LNCAP (cell line): ENCODE results near the gene CLNK.

Experiments used
- TF ChIP-seq, protein P1 (sequence below): fragments of 450-650 bp; IDR thresholded peaks from 2 replicates; pipeline ENCODE4 v1.5.1; 2017; ENCODE audit warnings: mild to moderate bottlenecking

The CLNK gene

DNA sequence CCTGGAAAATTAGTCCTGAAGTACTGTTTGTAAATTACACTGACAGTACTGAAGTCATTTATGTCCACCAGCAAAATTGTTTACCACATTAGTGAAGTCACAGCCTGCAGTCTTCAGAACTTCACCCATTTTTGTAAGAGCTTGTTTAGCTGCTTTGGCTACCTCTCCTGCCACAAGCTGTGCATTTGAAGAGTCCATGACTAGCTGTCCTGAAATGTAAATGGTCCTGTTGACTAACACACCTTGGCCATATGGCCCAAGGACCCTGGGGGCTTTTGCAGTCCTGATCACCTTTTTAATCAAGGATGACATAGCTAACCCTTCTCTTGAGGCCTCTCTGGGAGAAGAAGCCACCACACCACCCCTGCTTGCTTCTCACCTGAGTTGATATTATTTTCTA is 205.9 kb downstream of the CLNK start:
- TF ChIP-seq, protein P1, sequence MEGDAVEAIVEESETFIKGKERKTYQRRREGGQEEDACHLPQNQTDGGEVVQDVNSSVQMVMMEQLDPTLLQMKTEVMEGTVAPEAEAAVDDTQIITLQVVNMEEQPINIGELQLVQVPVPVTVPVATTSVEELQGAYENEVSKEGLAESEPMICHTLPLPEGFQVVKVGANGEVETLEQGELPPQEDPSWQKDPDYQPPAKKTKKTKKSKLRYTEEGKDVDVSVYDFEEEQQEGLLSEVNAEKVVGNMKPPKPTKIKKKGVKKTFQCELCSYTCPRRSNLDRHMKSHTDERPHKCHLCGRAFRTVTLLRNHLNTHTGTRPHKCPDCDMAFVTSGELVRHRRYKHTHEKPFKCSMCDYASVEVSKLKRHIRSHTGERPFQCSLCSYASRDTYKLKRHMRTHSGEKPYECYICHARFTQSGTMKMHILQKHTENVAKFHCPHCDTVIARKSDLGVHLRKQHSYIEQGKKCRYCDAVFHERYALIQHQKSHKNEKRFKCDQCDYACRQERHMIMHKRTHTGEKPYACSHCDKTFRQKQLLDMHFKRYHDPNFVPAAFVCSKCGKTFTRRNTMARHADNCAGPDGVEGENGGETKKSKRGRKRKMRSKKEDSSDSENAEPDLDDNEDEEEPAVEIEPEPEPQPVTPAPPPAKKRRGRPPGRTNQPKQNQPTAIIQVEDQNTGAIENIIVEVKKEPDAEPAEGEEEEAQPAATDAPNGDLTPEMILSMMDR, result no peak

DNA sequence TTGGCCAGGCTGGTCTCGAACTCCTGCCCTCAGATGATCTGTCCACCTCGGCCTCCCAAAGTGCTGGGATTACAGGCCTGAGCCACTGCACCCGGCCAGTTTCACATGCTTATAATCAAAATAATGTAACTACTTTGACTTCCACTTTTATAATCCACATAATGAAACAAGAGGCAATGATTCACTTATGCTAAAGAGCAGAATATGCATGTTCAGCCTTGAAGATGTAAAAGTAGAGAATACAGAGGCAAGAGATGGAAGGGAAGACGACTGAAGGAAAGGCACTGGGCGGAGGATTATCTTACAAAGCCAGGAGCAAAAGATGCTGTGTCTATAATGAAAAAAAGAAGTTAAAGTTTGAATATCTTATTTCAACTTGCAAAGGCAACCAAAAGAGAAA is 214.1 kb downstream of the CLNK start:
- TF ChIP-seq, protein P1, result no peak

DNA sequence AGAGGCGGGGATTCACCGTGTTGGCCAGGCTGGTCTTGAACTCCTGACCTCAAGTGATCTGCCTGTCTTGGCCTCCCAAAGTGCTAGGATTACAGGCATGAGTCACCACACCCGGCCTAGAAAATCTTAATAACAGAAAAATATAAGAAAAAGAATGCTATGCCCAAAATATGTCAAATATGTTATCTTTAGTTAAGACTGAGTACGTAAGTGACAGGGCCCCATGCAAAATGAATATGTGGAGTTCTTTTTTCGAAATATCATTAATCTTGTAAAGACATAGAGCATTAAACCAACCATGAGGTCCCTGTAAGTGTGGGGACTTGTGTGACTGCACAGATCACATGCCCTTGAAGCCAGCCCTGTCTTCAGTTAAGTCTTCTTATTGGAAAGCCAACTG is 218.4 kb downstream of the CLNK start:
- TF ChIP-seq, protein P1, result no peak

DNA sequence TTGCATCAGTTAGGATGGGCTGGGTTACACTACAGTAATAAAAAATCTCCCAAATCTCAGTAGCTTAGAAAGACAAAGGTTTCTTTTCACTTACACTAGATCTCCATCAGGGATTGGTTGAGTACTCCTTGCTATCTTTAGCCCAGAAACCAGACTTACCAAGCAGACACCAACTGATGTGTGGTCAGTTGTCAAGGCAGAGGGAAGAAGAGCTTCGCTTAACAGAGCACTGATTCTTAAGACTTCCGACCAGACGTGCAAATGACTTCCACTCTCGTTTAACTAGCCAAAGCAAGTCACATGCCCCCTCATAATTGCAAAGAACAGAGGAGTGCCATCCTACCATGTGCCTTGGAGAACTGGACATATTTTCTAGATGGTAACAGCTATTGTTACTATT is 221.7 kb downstream of the CLNK start:
- TF ChIP-seq, protein P1, result no peak

DNA sequence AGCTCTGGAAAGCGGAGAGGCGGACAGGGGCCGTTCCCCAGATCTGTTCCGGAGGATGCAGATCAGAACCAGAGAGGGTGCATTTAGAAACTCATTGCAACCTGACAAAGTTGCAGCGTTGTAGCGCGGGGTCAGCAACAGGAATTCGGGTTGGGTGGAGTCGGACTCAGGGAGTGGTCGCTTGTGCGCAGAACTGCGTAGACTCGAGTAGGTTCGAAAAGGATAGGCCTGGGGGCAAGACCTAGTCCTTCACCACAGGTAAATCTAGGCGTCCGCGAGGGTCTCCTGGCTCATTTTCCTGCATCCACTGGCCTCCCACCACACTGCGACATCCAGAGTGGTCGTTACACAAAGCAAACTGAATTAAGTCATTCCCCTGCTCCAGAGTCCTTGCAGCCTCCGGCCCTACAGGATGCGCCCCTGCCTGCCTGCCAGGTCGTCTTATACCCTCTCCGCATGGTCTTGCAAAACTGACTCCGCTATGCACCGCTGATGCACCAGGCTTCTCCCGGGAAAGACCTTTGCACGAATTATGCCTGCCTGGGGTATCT is 222.6 kb downstream of the CLNK start:
- TF ChIP-seq, protein P1, result no peak

DNA sequence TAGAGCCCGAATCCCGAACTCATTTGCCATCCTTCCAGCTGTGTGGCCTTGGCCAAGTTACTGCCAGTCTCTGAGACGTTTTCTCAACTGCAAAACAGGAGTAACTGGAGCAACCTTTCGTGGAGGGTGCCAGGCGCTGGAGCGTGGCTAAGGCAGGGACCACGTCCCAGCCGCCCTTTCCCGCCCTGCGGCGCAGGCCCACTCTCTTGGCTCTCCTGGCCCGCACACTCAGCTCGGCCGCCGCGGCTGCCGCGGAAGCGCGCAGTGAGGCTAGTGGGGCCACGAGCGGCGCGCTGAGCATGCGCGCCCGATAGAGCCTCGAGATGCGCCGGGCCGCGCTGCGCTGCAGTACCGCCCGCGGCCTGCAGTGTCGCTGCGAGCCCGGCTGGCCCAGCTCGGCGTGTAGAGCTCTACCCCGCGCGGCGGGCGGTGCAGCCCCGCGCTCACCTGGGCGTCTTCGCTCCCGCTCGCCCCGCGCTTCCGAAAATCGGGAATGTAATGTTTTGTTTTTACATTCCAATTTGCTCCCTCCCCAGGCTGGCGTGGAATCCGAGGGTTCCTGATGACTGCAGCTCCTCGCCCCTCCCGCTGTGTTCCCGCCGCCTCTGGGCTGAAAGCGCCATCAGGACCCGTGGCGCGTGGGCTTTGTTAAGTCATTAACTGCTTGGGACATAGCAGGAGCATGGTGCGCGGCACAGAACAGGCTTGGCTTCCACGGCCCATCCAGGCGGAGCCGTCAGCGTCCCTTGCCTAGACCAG is 223.3 kb downstream of the CLNK start:
- TF ChIP-seq, protein P1, result peak; percentile 17; the same call in 1 of the 2 replicates

DNA sequence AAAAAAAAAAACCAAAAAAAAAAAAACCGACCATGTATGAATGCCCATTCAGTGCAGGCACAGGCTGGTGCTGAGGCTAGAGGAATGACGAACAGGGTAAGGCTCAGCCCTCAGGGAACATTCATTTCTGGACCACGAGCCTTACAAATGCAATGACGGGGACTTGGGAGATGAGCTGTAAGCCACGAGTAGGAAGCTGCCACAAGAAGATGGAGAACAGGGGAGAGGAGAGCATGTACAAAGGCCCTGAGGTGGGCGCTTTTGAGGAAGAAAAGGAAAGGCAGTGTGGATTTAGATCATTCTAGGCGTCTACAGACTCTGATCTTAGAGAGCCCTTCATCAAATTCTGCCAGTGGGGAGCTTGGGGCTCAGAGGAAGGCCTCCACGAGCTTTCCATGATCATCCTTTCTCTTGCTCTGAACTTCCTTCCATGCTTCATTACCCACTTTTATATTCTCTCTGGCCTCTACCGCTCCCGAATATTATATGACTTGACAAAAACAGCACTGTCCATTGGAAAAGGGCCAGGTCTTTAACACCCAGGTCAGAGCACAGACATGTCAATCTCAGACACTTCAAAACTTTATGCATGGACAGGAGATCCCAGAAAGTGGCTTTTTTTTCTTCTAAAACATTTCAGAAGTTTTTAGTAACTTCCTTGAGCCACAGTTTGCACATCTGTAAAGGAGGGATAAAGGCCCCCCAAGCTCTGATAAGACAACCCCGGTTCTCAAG is 224.1 kb downstream of the CLNK start:
- TF ChIP-seq, protein P1, result no peak
